ENCODE data around the gene LTF. TPM values are rescaled to one million over a fixed set of nuclear protein-coding genes. Genes with fewer than 3 reads are reported as not detected.

LTF gene
- total and polyA plus RNA-seq, 9 of the 15 experiments (the other 6 are each of a cell fraction or from before 2014, with no cell fraction given): 0.07 TPM; not detected in 8

GRCh38 chr3:46508850-46509591 is 44.3 kb upstream of the LTF start (continued):
- TF ChIP-seq ZBTB43 (CRISPR knock-in tag; IDR thresholded peaks at IDR 0.05) (no peak), ZFPM2 (CRISPR knock-in tag; IDR thresholded peaks at IDR 0.05) (no peak), RFX7 (CRISPR knock-in tag; IDR thresholded peaks at IDR 0.05) (no peak), NEUROD1 (IDR thresholded peaks at IDR 0.05; ENCODE audit: borderline replicate concordance, low read depth, low read length, partially characterized antibody) (peak; percentile 87), BRF1 (IDR thresholded peaks at IDR 0.05; ENCODE audit: borderline replicate concordance, extremely low read depth, insufficient read length) (no peak), ZNF354B (CRISPR knock-in tag; IDR thresholded peaks at IDR 0.05) (no peak), ZFP36 (IDR thresholded peaks at IDR 0.05; ENCODE audit: low read depth, low read length, partially characterized antibody) (no peak), TRIM24 (IDR thresholded peaks at IDR 0.05) (peak; percentile 99), HSF4 (CRISPR knock-in tag; IDR thresholded peaks at IDR 0.05; ENCODE audit: borderline replicate concordance) (no peak; the same call in 1 of the 2 replicates), ZNF431 (CRISPR knock-in tag; IDR thresholded peaks at IDR 0.05) (no peak), NFXL1 (CRISPR knock-in tag; IDR thresholded peaks at IDR 0.05) (peak; percentile 1; the same call in 1 of the 2 replicates), WHSC1 (IDR thresholded peaks at IDR 0.05; ENCODE audit: low read length) (no peak), ZNF699 (CRISPR knock-in tag; IDR thresholded peaks at IDR 0.05; ENCODE audit: insufficient replicate concordance) (no peak), ZNF830 (CRISPR knock-in tag; IDR thresholded peaks at IDR 0.05) (no peak), ZC3H4 (CRISPR knock-in tag; IDR thresholded peaks at IDR 0.05; ENCODE audit: borderline replicate concordance) (no peak)
- TF ChIP-seq, protein P1, sequence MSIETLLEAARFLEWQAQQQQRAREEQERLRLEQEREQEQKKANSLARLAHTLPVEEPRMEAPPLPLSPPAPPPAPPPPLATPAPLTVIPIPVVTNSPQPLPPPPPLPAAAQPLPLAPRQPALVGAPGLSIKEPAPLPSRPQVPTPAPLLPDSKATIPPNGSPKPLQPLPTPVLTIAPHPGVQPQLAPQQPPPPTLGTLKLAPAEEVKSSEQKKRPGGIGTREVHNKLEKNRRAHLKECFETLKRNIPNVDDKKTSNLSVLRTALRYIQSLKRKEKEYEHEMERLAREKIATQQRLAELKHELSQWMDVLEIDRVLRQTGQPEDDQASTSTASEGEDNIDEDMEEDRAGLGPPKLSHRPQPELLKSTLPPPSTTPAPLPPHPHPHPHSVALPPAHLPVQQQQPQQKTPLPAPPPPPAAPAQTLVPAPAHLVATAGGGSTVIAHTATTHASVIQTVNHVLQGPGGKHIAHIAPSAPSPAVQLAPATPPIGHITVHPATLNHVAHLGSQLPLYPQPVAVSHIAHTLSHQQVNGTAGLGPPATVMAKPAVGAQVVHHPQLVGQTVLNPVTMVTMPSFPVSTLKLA (conservative IDR thresholded peaks at IDR 0.05): peak; percentile 70 to 87
- TF ChIP-seq, protein P2, sequence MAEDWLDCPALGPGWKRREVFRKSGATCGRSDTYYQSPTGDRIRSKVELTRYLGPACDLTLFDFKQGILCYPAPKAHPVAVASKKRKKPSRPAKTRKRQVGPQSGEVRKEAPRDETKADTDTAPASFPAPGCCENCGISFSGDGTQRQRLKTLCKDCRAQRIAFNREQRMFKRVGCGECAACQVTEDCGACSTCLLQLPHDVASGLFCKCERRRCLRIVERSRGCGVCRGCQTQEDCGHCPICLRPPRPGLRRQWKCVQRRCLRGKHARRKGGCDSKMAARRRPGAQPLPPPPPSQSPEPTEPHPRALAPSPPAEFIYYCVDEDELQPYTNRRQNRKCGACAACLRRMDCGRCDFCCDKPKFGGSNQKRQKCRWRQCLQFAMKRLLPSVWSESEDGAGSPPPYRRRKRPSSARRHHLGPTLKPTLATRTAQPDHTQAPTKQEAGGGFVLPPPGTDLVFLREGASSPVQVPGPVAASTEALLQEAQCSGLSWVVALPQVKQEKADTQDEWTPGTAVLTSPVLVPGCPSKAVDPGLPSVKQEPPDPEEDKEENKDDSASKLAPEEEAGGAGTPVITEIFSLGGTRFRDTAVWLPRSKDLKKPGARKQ (CRISPR knock-in tag; IDR thresholded peaks at IDR 0.05): 0 out of 2 replicates have a peak, but pooled peaks have one; percentile 23
- TF ChIP-seq, protein P3, sequence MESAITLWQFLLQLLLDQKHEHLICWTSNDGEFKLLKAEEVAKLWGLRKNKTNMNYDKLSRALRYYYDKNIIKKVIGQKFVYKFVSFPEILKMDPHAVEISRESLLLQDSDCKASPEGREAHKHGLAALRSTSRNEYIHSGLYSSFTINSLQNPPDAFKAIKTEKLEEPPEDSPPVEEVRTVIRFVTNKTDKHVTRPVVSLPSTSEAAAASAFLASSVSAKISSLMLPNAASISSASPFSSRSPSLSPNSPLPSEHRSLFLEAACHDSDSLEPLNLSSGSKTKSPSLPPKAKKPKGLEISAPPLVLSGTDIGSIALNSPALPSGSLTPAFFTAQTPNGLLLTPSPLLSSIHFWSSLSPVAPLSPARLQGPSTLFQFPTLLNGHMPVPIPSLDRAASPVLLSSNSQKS (CRISPR knock-in tag; IDR thresholded peaks at IDR 0.05): 0 out of 2 replicates have a peak, but pooled peaks have one; percentile 6
- TF ChIP-seq, protein P4, sequence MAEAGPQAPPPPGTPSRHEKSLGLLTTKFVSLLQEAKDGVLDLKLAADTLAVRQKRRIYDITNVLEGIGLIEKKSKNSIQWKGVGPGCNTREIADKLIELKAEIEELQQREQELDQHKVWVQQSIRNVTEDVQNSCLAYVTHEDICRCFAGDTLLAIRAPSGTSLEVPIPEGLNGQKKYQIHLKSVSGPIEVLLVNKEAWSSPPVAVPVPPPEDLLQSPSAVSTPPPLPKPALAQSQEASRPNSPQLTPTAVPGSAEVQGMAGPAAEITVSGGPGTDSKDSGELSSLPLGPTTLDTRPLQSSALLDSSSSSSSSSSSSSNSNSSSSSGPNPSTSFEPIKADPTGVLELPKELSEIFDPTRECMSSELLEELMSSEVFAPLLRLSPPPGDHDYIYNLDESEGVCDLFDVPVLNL (CRISPR knock-in tag; IDR thresholded peaks at IDR 0.05; ENCODE audit: low read depth): no peak

Data from K562 (cell line).